GM23338 (cell line): ENCODE results near the gene PTP4A2. TPM values are rescaled to one million over a fixed set of nuclear protein-coding genes. Genes with fewer than 3 reads are reported as not detected.

ENCODE experiments used
- ATAC-seq: fragments of 200-7000 bp; cut with Tn5 transposase; 3 replicates; pipeline ENCODE4 v1.9.1; 2020
- DNase-seq: peaks from one replicate; pipeline ENCODE4 v3.0.0-alpha.2; 2015; ENCODE audit warnings: low spot score
- H2AFZ ChIP-seq: fragments of 200-600 bp; sonication (generic); 2 replicates; pipeline ENCODE4 v1.8.0; 2016; ENCODE audit warnings: antibody characterized with exemption, mild to moderate bottlenecking, moderate library complexity
- H3F3A ChIP-seq: fragments of 200-600 bp; sonication (generic); replicated peaks from 2 replicates; pipeline ENCODE4 v1.8.0; 2017; ENCODE audit warnings: antibody characterized with exemption, mixed run types, low read depth
- H3K27ac ChIP-seq: fragments of 200-600 bp; sonication (generic); 2 replicates; pipeline ENCODE4 v1.6.1; 2016; ENCODE audit warnings: low read depth
- H3K27me3 ChIP-seq: fragments of 200-600 bp; sonication (generic); 2 replicates; pipeline ENCODE4 v1.8.0; 2016; ENCODE audit warnings: mild to moderate bottlenecking, mixed run types, moderate library complexity; ENCODE audit not compliant: insufficient read depth
- H3K36me3 ChIP-seq: fragments of 200-600 bp; sonication (generic); 2 replicates; pipeline ENCODE4 v1.8.0; 2016; ENCODE audit warnings: mild to moderate bottlenecking; ENCODE audit not compliant: insufficient read depth
- H3K4me1 ChIP-seq: fragments of 200-600 bp; sonication (generic); 2 replicates; pipeline ENCODE4 v1.8.0; 2016; ENCODE audit warnings: mild to moderate bottlenecking, moderate library complexity; ENCODE audit not compliant: insufficient read depth
- H3K4me2 ChIP-seq: fragments of 200-600 bp; sonication (generic); 2 replicates; pipeline ENCODE4 v1.7.1; 2017; ENCODE audit warnings: mixed run types
- H3K4me3 ChIP-seq: fragments of 200-600 bp; sonication (generic); 2 replicates; pipeline ENCODE4 v1.6.1; 2016; ENCODE audit warnings: mixed run types
- H3K79me2 ChIP-seq: fragments of 200-600 bp; sonication (generic); replicated peaks from 2 replicates; pipeline ENCODE4 v1.8.0; 2017; ENCODE audit warnings: mild to moderate bottlenecking; ENCODE audit not compliant: insufficient read depth
- H3K9me2 ChIP-seq: fragments of 200-600 bp; sonication (generic); 2 replicates; pipeline ENCODE4 v1.8.0; 2017; ENCODE audit not compliant: insufficient read depth
- H4K20me1 ChIP-seq: fragments of 200-600 bp; sonication (generic); replicated peaks from 2 replicates; pipeline ENCODE4 v1.8.0; 2017; ENCODE audit warnings: mild to moderate bottlenecking; ENCODE audit not compliant: insufficient read depth
- H3K27ac Mint-ChIP-seq: 2 replicates; pipeline ENCODE4 v1.8.0; 2020; ENCODE audit warnings: inconsistent platforms, mild to moderate bottlenecking, moderate library complexity, mixed read lengths
- H3K27me3 Mint-ChIP-seq: 3 replicates; pipeline ENCODE4 v1.8.0; 2022; ENCODE audit warnings: low read depth, mild to moderate bottlenecking, moderate library complexity, mixed read lengths, inconsistent platforms; ENCODE audit not compliant: insufficient read depth, poor library complexity
- H3K36me3 Mint-ChIP-seq: 3 replicates; pipeline ENCODE4 v1.8.0; 2021; ENCODE audit warnings: low read depth, mild to moderate bottlenecking, inconsistent platforms, moderate library complexity, mixed read lengths
- H3K4me1 Mint-ChIP-seq: 3 replicates; pipeline ENCODE4 v1.8.0; 2020; ENCODE audit warnings: mild to moderate bottlenecking, inconsistent platforms, mixed read lengths
- H3K4me3 Mint-ChIP-seq: 3 replicates; pipeline ENCODE4 v1.8.0; 2021; ENCODE audit warnings: moderate library complexity, mild to moderate bottlenecking, inconsistent platforms, mixed read lengths
- H3K9me3 Mint-ChIP-seq: 3 replicates; pipeline ENCODE4 v1.8.0; 2020; ENCODE audit warnings: moderate library complexity, mild to moderate bottlenecking, inconsistent platforms, mixed read lengths
- CREB1 ChIP-seq: fragments of 250-450 bp; sonication (Bioruptor Pico); IDR thresholded peaks from 2 replicates; pipeline ENCODE4 v1.5.0; 2020; ENCODE audit warnings: low read depth, mild to moderate bottlenecking, moderate library complexity
- CTCF ChIP-seq, 2 experiments: fragments of 200-600 bp in 1 of 2; sonication (generic) in 1 of 2; conservative IDR thresholded peaks; 2 replicates each; pipeline versions ENCODE4 v1.5.1 to v1.6.1; 2016 to 2017; ENCODE audit warnings: antibody characterized with exemption in 2 of 2, low read depth in 2 of 2, mild to moderate bottlenecking in 2 of 2, moderate library complexity in 1 of 2
- ETS1 ChIP-seq: IDR thresholded peaks from 2 replicates; pipeline ENCODE4 v1.6.1; 2016; ENCODE audit warnings: antibody characterized with exemption
- EZH2 ChIP-seq: fragments of 200-600 bp; sonication (generic); IDR thresholded peaks from one replicate; pipeline ENCODE4 v1.8.0; 2017; ENCODE audit warnings: antibody characterized with exemption, mild to moderate bottlenecking, low read depth; ENCODE audit not compliant: unreplicated experiment
- EZH2phosphoT487 ChIP-seq: fragments of 200-600 bp; sonication (generic); IDR thresholded peaks from one replicate; pipeline ENCODE4 v1.8.1; 2018; ENCODE audit warnings: antibody characterized with exemption; ENCODE audit not compliant: unreplicated experiment
- JUNB ChIP-seq: IDR thresholded peaks from one replicate; pipeline ENCODE4 v1.6.1; 2016; ENCODE audit warnings: antibody characterized with exemption; ENCODE audit not compliant: unreplicated experiment
- NANOG ChIP-seq: IDR thresholded peaks from 2 replicates; pipeline ENCODE4 v1.6.1; 2016; ENCODE audit warnings: antibody characterized with exemption, borderline replicate concordance
- POLR2AphosphoS5 ChIP-seq: IDR thresholded peaks from 2 replicates; pipeline ENCODE4 v1.6.1; 2016; ENCODE audit warnings: antibody characterized with exemption, low read depth
- REST ChIP-seq: IDR thresholded peaks from one replicate; pipeline ENCODE4 v1.6.1; 2018; ENCODE audit warnings: antibody characterized with exemption; ENCODE audit not compliant: unreplicated experiment
- STAT1 ChIP-seq: IDR thresholded peaks from one replicate; pipeline ENCODE4 v1.6.1; 2016; ENCODE audit warnings: antibody characterized with exemption; ENCODE audit not compliant: unreplicated experiment
- ZNF114 ChIP-seq: fragments of 250-450 bp; sonication (Bioruptor Pico); IDR thresholded peaks from 2 replicates; pipeline ENCODE4 v1.5.0; 2020; ENCODE audit warnings: mild to moderate bottlenecking, moderate library complexity
- ZNF331 ChIP-seq: fragments of 250-450 bp; sonication (Bioruptor Pico); IDR thresholded peaks from 2 replicates; pipeline ENCODE4 v1.5.0; 2020; ENCODE audit warnings: low read depth, mild to moderate bottlenecking, moderate library complexity
- ZNF462 ChIP-seq: fragments of 250-450 bp; sonication (Bioruptor Pico); IDR thresholded peaks from 2 replicates; pipeline ENCODE4 v1.5.0; 2020; ENCODE audit warnings: mild to moderate bottlenecking, moderate library complexity
- polyA plus RNA-seq: library from polyadenylated mRNA; unstranded; fragments of >200 nt; fragmentation: Nextera tagmentation; extraction: Ambion mirVana; gene quantifications from 2 replicates; pipeline ENCODE4 v1.2.1, GENCODE V29; 2016
- total RNA-seq: library from RNA; depleted of rRNA; stranded (reverse); fragments of >200 nt; shearing (Covaris generic); gene quantifications from 2 replicates; pipeline ENCODE4 v1.2.3, GENCODE V29; 2014

PTP4A2 gene
- total and polyA plus RNA-seq, 2 experiments from 2014 or later: 153 to 260 TPM

GRCh38 chr1:31987135-31987619 lies 49.0 kb upstream of the PTP4A2 start:
- Mint-ChIP-seq H3K4me1 (peaks cover 22% of the 10 kb centered on the region), H3K36me3 (no peaks in the 10 kb centered on the region; the same call in 2 of the 3 replicates), H3K27me3 (peaks cover 11% of the 10 kb centered on the region), H3K27ac (no peak overlapping the region), H3K4me3 (no peak overlapping the region), H3K9me3 (no peaks in the 10 kb centered on the region; the same call in 2 of the 3 replicates)
- no peaks in the 10 kb centered on the region; the same call in 1 of the 2 replicates for H3K9me2 ChIP-seq
- H3K36me3 ChIP-seq: no peaks in the 10 kb centered on the region
- H2AFZ ChIP-seq: peak overlapping the region; percentile 96
- 0 out of 2 replicates have a peak, but pooled peaks cover 4% of the 10 kb centered on the region for H3F3A ChIP-seq
- no peaks in the 10 kb centered on the region for H3K79me2 ChIP-seq
- H4K20me1 ChIP-seq: no peaks in the 10 kb centered on the region
- no peak overlapping the region for H3K4me3 ChIP-seq
- H3K27ac ChIP-seq: no peak overlapping the region; the same call in 1 of the 2 replicates
- TF ChIP-seq ZNF462 (CRISPR knock-in tag) (no peak), JUNB (no peak), ETS1 (no peak), ZNF331 (CRISPR knock-in tag) (no peak), REST (no peak), STAT1 (no peak), EZH2 (no peak), NANOG (no peak), CTCF (conservative IDR thresholded peaks at IDR 0.05; ENCODE audit: low read depth in 2 of 2) (no peak), POLR2AphosphoS5 (no peak), CREB1 (CRISPR knock-in tag) (no peak), EZH2phosphoT487 (no peak), ZNF114 (CRISPR knock-in tag) (no peak)
- no peaks in the 10 kb centered on the region for H3K27me3 ChIP-seq
- peaks cover 14% of the 10 kb centered on the region for H3K4me1 ChIP-seq
- H3K4me2 ChIP-seq: no peak overlapping the region; the same call in 1 of the 2 replicates
- DNase-seq: peak; percentile 62
- ATAC-seq: peak; percentile 82
